ENCODE results near the gene RASGRF2.

The RASGRF2 gene

DNA sequence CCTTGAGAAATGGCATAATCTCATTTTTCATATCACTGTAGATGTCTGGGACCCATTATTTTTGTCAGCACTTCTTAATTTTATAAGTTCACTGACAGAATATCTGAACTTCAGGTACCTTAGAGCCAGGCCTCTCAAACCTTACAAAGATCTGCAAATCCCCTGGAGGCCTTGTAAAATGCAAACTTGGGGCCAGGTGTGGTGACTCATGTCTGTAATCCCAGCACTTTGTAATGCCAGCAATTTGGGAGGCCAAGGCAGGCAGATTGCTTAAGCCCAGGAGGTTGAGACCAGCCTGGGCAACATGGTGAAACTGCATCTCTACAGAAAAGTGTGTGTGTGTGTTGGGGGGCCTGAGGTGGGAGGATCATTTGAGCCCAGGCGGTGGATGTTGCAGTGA is 30.8 kb downstream of the RASGRF2 start:
- H3K27ac ChIP-seq (replicated peaks): no peak overlapping the region

DNA sequence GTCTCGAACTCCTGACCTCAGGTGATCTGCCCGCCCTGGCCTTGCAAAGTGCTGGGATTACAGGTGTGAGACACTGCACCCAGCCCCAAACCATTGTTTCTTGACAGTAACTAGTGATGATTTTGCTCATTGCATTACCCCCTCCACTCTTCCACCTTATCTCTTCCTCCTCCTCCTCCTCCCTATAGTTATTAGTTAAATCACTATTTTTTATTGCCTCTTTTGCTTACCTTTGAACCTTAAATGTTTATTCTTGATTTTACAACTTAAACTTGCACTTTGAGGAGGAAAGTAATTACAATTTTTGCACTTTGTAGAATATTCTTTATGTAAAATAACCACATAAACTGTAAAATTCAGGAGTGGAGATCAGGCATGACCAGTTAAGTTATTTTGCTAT is 35.7 kb downstream of the RASGRF2 start:
- Histone ChIP-seq H3K4me3 (replicated peaks; ENCODE audit: insufficient read depth, low read length) (no peak overlapping the region), H3K27me3 (ENCODE audit: insufficient read depth, poor library complexity, severe bottlenecking) (no peaks in the 10 kb centered on the region), H3K27ac (replicated peaks) (no peak overlapping the region)
- TF ChIP-seq POLR2AphosphoS5 (IDR thresholded peaks at IDR 0.05; ENCODE audit: low read depth) (no peak), GABPA (IDR thresholded peaks at IDR 0.05; ENCODE audit: low read depth) (no peak), SPI1 (IDR thresholded peaks at IDR 0.05; ENCODE audit: borderline replicate concordance, low read depth) (no peak)
- TF ChIP-seq, protein P1, sequence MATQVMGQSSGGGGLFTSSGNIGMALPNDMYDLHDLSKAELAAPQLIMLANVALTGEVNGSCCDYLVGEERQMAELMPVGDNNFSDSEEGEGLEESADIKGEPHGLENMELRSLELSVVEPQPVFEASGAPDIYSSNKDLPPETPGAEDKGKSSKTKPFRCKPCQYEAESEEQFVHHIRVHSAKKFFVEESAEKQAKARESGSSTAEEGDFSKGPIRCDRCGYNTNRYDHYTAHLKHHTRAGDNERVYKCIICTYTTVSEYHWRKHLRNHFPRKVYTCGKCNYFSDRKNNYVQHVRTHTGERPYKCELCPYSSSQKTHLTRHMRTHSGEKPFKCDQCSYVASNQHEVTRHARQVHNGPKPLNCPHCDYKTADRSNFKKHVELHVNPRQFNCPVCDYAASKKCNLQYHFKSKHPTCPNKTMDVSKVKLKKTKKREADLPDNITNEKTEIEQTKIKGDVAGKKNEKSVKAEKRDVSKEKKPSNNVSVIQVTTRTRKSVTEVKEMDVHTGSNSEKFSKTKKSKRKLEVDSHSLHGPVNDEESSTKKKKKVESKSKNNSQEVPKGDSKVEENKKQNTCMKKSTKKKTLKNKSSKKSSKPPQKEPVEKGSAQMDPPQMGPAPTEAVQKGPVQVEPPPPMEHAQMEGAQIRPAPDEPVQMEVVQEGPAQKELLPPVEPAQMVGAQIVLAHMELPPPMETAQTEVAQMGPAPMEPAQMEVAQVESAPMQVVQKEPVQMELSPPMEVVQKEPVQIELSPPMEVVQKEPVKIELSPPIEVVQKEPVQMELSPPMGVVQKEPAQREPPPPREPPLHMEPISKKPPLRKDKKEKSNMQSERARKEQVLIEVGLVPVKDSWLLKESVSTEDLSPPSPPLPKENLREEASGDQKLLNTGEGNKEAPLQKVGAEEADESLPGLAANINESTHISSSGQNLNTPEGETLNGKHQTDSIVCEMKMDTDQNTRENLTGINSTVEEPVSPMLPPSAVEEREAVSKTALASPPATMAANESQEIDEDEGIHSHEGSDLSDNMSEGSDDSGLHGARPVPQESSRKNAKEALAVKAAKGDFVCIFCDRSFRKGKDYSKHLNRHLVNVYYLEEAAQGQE (IDR thresholded peaks at IDR 0.05; ENCODE audit: insufficient replicate concordance, low read depth): no peak
- TF ChIP-seq, protein P2, sequence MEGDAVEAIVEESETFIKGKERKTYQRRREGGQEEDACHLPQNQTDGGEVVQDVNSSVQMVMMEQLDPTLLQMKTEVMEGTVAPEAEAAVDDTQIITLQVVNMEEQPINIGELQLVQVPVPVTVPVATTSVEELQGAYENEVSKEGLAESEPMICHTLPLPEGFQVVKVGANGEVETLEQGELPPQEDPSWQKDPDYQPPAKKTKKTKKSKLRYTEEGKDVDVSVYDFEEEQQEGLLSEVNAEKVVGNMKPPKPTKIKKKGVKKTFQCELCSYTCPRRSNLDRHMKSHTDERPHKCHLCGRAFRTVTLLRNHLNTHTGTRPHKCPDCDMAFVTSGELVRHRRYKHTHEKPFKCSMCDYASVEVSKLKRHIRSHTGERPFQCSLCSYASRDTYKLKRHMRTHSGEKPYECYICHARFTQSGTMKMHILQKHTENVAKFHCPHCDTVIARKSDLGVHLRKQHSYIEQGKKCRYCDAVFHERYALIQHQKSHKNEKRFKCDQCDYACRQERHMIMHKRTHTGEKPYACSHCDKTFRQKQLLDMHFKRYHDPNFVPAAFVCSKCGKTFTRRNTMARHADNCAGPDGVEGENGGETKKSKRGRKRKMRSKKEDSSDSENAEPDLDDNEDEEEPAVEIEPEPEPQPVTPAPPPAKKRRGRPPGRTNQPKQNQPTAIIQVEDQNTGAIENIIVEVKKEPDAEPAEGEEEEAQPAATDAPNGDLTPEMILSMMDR (IDR thresholded peaks at IDR 0.05; ENCODE audit: insufficient read depth, low read length): no peak
- DNase-seq (ENCODE audit: low read depth in 1 of 2, low spot score in 1 of 2): no peak

More for the DNA sequence above, 30.8 kb downstream of the RASGRF2 start:
- no peak for DNase-seq (ENCODE audit: low read depth in 1 of 2, low spot score in 1 of 2)
- H3K4me3 ChIP-seq (replicated peaks; ENCODE audit: insufficient read depth, low read length): no peak overlapping the region
- H3K27me3 ChIP-seq (ENCODE audit: insufficient read depth, poor library complexity, severe bottlenecking): no peaks in the 10 kb centered on the region
- TF ChIP-seq, protein P1 (IDR thresholded peaks at IDR 0.05; ENCODE audit: insufficient replicate concordance, low read depth): no peak
- no peak for TF ChIP-seq GABPA (IDR thresholded peaks at IDR 0.05; ENCODE audit: low read depth)

DNA sequence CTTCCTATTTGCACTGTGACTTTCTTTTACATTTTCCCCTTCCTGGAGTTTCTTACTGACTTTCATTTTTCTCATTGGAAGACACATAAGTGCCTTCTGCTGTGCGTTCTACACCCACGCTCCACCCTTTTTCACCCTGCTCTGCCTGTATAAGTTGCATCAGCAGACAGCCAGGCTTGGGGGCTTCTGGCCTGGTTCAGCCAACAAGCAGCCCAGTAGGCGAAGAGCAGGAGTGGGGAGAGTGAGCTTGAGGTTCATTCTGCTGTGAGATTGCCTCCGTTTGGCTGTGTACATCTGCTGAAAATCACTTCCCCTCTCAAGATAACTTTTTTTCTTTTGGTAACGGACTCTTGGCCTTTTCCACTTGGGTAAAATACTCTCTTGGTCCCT is 38.4 kb downstream of the RASGRF2 start:
- no peak for DNase-seq (ENCODE audit: low read depth in 1 of 2, low spot score in 1 of 2)

More for the DNA sequence above, 38.4 kb downstream of the RASGRF2 start:
- H3K27ac ChIP-seq (replicated peaks): no peak overlapping the region
- TF ChIP-seq GABPA (IDR thresholded peaks at IDR 0.05; ENCODE audit: low read depth) (no peak), SPI1 (IDR thresholded peaks at IDR 0.05; ENCODE audit: borderline replicate concordance, low read depth) (no peak), POLR2AphosphoS5 (IDR thresholded peaks at IDR 0.05; ENCODE audit: low read depth) (no peak)
- TF ChIP-seq, protein P2 (IDR thresholded peaks at IDR 0.05; ENCODE audit: insufficient read depth, low read length): no peak
- TF ChIP-seq, protein P1 (IDR thresholded peaks at IDR 0.05; ENCODE audit: insufficient replicate concordance, low read depth): no peak
- H3K4me3 ChIP-seq (replicated peaks; ENCODE audit: insufficient read depth, low read length): no peak overlapping the region
- no peaks in the 10 kb centered on the region for H3K27me3 ChIP-seq (ENCODE audit: insufficient read depth, poor library complexity, severe bottlenecking)
